Superior temporal gyrus (tissue), 1 donor: Measurements from ENCODE around the gene CMBL.
"Not testable (repeated sequence)": the region's sequence is repeated elsewhere in the genome, so short reads cannot be mapped to it uniquely, and the experiment has no call there.

Source experiments
- DNase-seq: peaks from one replicate; pipeline ENCODE4 v3.0.0-alpha.2; 2016; ENCODE audit errors: extremely low spot score

CMBL gene

GRCh38 chr5:10257870-10258269, 49.8 kb downstream of the CMBL start:
- DNase-seq: no peak

- DNase-seq: no peak
These were observed 53.0 kb downstream of the CMBL start for GRCh38 chr5:10254686-10255085.

GRCh38 chr5:10253390-10253789, 54.3 kb downstream of the CMBL start:
- DNase-seq: no peak

- no peak for DNase-seq
These were observed 56.3 kb downstream of the CMBL start for GRCh38 chr5:10251405-10251804.

- no peak for DNase-seq
These were observed 56.9 kb downstream of the CMBL start for GRCh38 chr5:10250806-10251276.

- DNase-seq: peak; percentile 99
These were observed 57.5 kb downstream of the CMBL start, which contains the start of gene CCT5 for GRCh38 chr5:10249948-10250805. CCT5 (plus strand) TSS chr5:10250280; CDS start chr5:10250341, 61 bp downstream.

GRCh38 chr5:10248378-10249260, 59.1 kb downstream of the CMBL start:
- DNase-seq: no peak

- not testable (repeated sequence) for DNase-seq
These were observed 60.5 kb downstream of the CMBL start for GRCh38 chr5:10247217-10247616.

- DNase-seq: no peak
These were observed 60.9 kb downstream of the CMBL start for GRCh38 chr5:10246761-10247160.

GRCh38 chr5:10244342-10244944, 63.3 kb downstream of the CMBL start:
- no peak for DNase-seq

GRCh38 chr5:10243660-10244240, 64.0 kb downstream of the CMBL start:
- no peak for DNase-seq

- no peak for DNase-seq
These were observed 72.4 kb downstream of the CMBL start for GRCh38 chr5:10235350-10235749.

- DNase-seq: peak; percentile 48
These were observed 74.2 kb downstream of the CMBL start for GRCh38 chr5:10233505-10233904.

GRCh38 chr5:10233011-10233410, 74.7 kb downstream of the CMBL start:
- DNase-seq: no peak

GRCh38 chr5:10232386-10232785, 75.3 kb downstream of the CMBL start:
- no peak for DNase-seq

- no peak for DNase-seq
These were observed 78.2 kb downstream of the CMBL start for GRCh38 chr5:10229306-10230048.

GRCh38 chr5:10228288-10228687, 79.4 kb downstream of the CMBL start:
- no peak for DNase-seq
